Measurements from ENCODE around the gene NRAP. TPM values are rescaled to one million over a fixed set of nuclear protein-coding genes. Genes with fewer than 3 reads are reported as not detected.

NRAP gene
- total RNA-seq, 1 experiment from 2014 or later, result not detected

GRCh38 chr10:113562704-113563103 is 101.1 kb downstream of the NRAP start:
- no peak overlapping the region for H3K4ac ChIP-seq (ENCODE audit: low read depth, low read length)
- Mint-ChIP-seq H3K4me1 (peaks cover 46 to 60% of the 10 kb centered on the region in 2 experiments), H3K27ac (no peak overlapping the region), H3K9me3 (peaks cover 4 to 15% of the 10 kb centered on the region in 2 experiments; a peak in 3 of 5 replicates), H3K4me3 (no peak overlapping the region), H3K27me3 (ENCODE audit: low read depth) (peaks cover 95% of the 10 kb centered on the region), H3K36me3 (ENCODE audit: insufficient read depth in 1 of 3, low read depth in 3 of 3) (no peaks in the 10 kb centered on the region)
- H3K79me2 ChIP-seq (ENCODE audit: insufficient read depth, low read length), result no peaks in the 10 kb centered on the region
- no peaks in the 10 kb centered on the region for H3K9me3 ChIP-seq (ENCODE audit: control insufficient read depth, low read depth, low read length)
- H2BK12ac ChIP-seq (ENCODE audit: insufficient read length, low read depth, low read length), result no peak overlapping the region
- H3K4me2 ChIP-seq (ENCODE audit: insufficient read depth, insufficient read length, low read length), result no peak overlapping the region
- H2AK5ac ChIP-seq (ENCODE audit: insufficient read length, low read length), result no peak overlapping the region
- H3K18ac ChIP-seq (ENCODE audit: insufficient read length, low read depth, low read length), result no peak overlapping the region
- H3K4me1 ChIP-seq (ENCODE audit: insufficient read depth, low read length), result peaks cover 2% of the 10 kb centered on the region; the same call in 1 of the 2 replicates
- peaks cover 48% of the 10 kb centered on the region for H3K27me3 ChIP-seq (ENCODE audit: insufficient read depth, low read length)
- no peak for TF ChIP-seq CTCF (conservative IDR thresholded peaks at IDR 0.05)
- no peak overlapping the region for H2BK120ac ChIP-seq (ENCODE audit: low read depth, low read length, poor library complexity, severe bottlenecking)
- H3K56ac ChIP-seq (ENCODE audit: insufficient read length, low read depth, low read length), result no peak overlapping the region
- H3K9ac ChIP-seq (ENCODE audit: extremely low read depth, insufficient read length, low read length), result no peak overlapping the region
- H3K23ac ChIP-seq (ENCODE audit: insufficient read length, low read depth, low read length), result no peak overlapping the region
- no peak for DNase-seq
- no peak overlapping the region for H3K14ac ChIP-seq (ENCODE audit: insufficient read depth, low read length)
- H4K20me1 ChIP-seq (ENCODE audit: control insufficient read depth, insufficient read depth, insufficient read length), result no peaks in the 10 kb centered on the region
- no peak overlapping the region for H2BK15ac ChIP-seq (ENCODE audit: low read depth, low read length)
- no peak overlapping the region for H4K5ac ChIP-seq (ENCODE audit: insufficient read length, low read depth, low read length)
- no CpG with 5 or more reads among the region's 5 CpGs for WGBS (ENCODE audit: extremely low coverage, insufficient read length, low lambda C conversion rate)
- H4K8ac ChIP-seq (replicated peaks; ENCODE audit: insufficient read length, low read depth, low read length), result no peak overlapping the region
- no peak overlapping the region for H2BK20ac ChIP-seq (ENCODE audit: low read depth, low read length, poor library complexity, severe bottlenecking)
- H3T11ph ChIP-seq (ENCODE audit: low read length), result no peak overlapping the region
- no peak overlapping the region for H2AFZ ChIP-seq (ENCODE audit: low read length)
- no peak overlapping the region for H2BK5ac ChIP-seq (ENCODE audit: insufficient read length, low read length)
- no peak overlapping the region for H3K27ac ChIP-seq (ENCODE audit: insufficient read length, low read depth, low read length)
- H3K79me1 ChIP-seq (ENCODE audit: insufficient read depth, low read depth, low read length, poor library complexity, severe bottlenecking), result no peaks in the 10 kb centered on the region
- peaks cover 2% of the 10 kb centered on the region for H3K23me2 ChIP-seq (ENCODE audit: insufficient read length, low read depth, low read length, poor library complexity, severe bottlenecking)
- no peak overlapping the region for H4K91ac ChIP-seq (ENCODE audit: insufficient read length, low read depth, low read length)

Data from H9 (cell line).